Measurements from ENCODE around the gene SRSF8.

GRCh38 chr11:95057959-95058358 is 8.8 kb upstream of the SRSF8 start:
- no peak for TF ChIP-seq CTCF (IDR thresholded peaks at IDR 0.05)
- no peak for TF ChIP-seq POLR2AphosphoS5 (IDR thresholded peaks at IDR 0.05; ENCODE audit: low read depth, low read length)
